C4-2B (cell line): ENCODE measurements around the gene ITGB5.

Experiments
- ZFX ChIP-seq: fragments of 450-650 bp; IDR thresholded peaks from 2 replicates; pipeline ENCODE4 v1.6.1; 2017
- TF ChIP-seq, protein P1 (sequence below): fragments of 450-650 bp; conservative IDR thresholded peaks from 2 replicates; pipeline ENCODE4 v1.5.1; 2017; ENCODE audit warnings: mild to moderate bottlenecking

GRCh38 chr3:124730941-124731297 is 156.2 kb downstream of the ITGB5 start:
- TF ChIP-seq, protein P1, sequence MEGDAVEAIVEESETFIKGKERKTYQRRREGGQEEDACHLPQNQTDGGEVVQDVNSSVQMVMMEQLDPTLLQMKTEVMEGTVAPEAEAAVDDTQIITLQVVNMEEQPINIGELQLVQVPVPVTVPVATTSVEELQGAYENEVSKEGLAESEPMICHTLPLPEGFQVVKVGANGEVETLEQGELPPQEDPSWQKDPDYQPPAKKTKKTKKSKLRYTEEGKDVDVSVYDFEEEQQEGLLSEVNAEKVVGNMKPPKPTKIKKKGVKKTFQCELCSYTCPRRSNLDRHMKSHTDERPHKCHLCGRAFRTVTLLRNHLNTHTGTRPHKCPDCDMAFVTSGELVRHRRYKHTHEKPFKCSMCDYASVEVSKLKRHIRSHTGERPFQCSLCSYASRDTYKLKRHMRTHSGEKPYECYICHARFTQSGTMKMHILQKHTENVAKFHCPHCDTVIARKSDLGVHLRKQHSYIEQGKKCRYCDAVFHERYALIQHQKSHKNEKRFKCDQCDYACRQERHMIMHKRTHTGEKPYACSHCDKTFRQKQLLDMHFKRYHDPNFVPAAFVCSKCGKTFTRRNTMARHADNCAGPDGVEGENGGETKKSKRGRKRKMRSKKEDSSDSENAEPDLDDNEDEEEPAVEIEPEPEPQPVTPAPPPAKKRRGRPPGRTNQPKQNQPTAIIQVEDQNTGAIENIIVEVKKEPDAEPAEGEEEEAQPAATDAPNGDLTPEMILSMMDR = no peak
- TF ChIP-seq ZFX = no peak
